Skeletal muscle cell (primary cell): ENCODE measurements around the gene TOB1.
A peak's percentile ranks its signal among the peaks of the same experiment; 100 is the strongest.
"Not testable (repeated sequence)": the region's sequence is repeated elsewhere in the genome, so short reads cannot be mapped to it uniquely, and the experiment has no call there.

Source experiments
- DNase-seq: peaks from one replicate; pipeline ENCODE4 v3.0.0-alpha.2; 2010; ENCODE audit warnings: low read depth
- H3K4me3 ChIP-seq: 2 replicates; pipeline ENCODE4 v1.5.1; 2011; ENCODE audit warnings: low read depth, mild to moderate bottlenecking, control low read depth, low read length, moderate library complexity

Gene TOB1

DNA sequence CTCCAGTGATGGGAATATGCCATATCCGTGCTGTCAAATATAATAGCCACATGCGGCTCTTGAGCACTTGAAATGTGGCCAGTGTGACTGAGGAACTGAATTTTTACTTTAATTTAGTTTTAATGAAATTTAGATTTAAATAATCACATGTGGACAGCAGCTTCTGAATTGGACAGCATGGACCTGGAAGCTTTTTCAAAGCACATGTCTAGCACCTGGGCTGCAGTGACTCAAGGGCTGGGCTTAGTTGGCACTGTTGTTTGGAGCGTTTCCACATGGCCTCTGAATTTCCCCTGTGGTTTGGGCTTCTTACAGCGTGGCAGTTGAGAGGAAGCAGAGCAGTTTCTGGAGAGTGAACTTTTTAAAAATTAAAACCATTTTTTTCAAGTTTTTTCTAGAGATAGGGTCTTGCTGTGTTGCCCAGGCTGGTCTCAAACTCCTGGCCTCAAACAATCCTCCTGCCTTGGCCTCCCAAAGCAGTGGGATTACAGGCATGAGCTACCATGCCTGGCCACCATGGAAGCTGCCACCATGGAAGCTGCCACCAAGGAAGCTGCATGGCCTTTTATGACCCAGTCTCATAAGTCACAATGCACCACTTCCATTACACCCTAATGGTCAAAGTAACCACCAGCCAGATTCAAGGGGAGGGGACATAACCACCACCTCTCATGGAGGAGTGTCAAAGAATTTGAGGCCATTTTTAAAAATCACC, 6.7 kb upstream of the TOB1 start:
- DNase-seq: no peak
- H3K4me3 ChIP-seq: no peak overlapping the region

GRCh38 chr17:50871898-50872297, 5.7 kb upstream of the TOB1 start:
- no peak overlapping the region for H3K4me3 ChIP-seq

GRCh38 chr17:50871364-50871763, 5.2 kb upstream of the TOB1 start:
- no peak for DNase-seq
- no peak overlapping the region for H3K4me3 ChIP-seq

More at GRCh38 chr17:50871898-50872297, 5.7 kb upstream of the TOB1 start:
- DNase-seq: no peak

DNA sequence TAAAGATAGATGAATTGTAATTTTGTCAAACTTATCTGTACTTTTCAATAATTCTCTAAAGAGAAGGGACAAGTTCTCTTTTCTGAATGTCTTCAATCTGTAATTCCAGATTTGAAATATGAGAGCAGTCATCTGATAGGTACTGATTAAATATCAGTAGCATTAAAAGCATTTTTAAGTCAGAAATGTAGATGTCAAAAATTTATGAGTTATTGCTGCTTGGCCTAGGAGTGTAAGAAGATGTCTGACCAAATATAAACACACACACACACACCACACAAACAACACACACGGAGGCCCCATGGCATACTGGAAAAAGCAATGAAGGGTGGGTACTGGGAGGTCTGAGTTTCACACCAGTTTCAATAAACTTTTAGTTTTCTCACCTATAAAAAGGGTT, 2.4 kb upstream of the TOB1 start:
- H3K4me3 ChIP-seq: no peak overlapping the region

GRCh38 chr17:50868140-50868438, 1.9 kb upstream of the TOB1 start:
- DNase-seq: no peak
- peak overlapping the region; percentile 76 for H3K4me3 ChIP-seq

More for the DNA sequence above, 2.4 kb upstream of the TOB1 start:
- DNase-seq: no peak

DNA sequence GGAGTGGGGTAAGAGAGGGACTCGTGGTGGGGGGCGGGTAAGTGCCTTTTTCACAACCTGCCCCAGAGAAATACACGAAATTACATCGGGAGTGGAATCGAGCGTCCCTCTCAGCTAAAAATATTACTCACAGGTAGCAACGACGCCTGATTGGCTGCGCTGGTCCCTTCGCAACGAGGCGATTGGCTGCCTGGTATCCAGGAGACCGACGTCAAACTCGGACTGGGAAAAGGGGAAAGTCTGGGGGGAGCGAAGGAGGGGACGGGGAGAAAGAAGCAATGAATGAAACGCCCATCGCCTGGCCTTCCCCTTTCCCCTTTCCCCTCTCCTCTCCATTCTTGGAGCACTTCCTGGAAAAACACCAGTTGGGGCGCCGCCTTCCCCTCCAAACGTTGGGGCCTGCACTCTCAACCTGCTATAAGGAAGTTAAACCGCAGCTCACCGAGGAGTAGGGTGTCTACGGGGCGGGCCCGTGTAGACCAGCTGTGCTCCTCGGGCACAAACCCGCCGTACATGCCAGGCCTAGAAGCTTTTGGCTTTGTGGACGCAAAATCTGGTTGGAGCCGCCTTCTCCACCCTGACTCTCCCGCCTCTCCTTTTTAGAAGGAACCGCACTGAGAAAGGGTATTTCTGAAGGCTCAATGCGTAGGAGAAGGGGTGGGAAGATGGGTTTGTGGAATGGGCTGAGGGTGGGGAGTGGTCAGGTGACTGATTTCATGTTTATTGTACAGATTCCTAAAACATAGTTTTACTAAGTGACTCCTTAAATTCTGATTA, 1.4 kb upstream of the TOB1 start:
- DNase-seq: peak; percentile 73
- H3K4me3 ChIP-seq: peak overlapping the region; percentile 76

- H3K4me3 ChIP-seq: peak overlapping the region; percentile 76
- DNase-seq: peak; percentile 21
These were observed 802 bp upstream of the TOB1 start for GRCh38 chr17:50866950-50867362.

GRCh38 chr17:50865868-50866260, 290 bp downstream of the TOB1 start:
- no peak for DNase-seq
- H3K4me3 ChIP-seq: peak overlapping the region; percentile 89

DNA sequence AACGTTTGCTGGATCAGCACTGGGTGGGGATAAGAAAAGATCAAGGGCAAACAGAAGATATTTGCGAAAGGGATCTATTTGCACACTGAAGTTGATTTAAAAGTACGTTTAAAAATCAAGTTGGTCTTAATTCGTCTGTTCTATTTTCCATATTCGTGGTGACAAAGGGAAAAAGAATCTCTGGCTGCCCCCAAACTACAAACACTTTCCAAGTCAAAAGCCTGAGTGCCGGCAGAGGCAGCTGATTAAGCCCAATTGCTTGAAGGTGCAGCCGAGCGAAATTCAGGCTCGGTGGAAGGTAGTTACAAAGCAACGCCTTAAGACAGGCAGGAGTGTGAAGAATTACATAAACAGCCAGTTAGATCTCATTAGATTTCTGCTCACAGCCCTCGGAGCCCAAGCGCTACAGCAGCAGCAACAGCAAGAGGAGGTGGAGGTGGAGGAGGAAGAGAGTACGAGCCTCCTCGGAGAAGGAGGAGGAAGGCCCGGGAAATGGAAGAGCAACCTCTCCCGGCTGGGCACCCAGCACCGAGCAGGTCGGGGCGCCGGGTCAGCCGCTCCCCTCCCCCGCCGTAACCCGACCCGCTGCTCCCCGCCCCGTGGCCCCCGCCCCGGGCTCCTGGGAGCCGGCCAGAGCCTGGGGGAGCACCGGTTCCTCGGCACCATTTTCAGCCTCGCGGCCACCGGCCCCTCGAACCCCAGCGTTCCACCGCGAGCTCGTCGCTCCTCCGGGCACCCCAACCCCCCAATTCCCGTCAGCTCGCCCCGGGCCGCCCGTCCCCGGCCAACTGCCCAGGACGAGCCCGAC, 890 bp downstream of the TOB1 start:
- no peak for DNase-seq
- H3K4me3 ChIP-seq: peak overlapping the region; percentile 89

DNA sequence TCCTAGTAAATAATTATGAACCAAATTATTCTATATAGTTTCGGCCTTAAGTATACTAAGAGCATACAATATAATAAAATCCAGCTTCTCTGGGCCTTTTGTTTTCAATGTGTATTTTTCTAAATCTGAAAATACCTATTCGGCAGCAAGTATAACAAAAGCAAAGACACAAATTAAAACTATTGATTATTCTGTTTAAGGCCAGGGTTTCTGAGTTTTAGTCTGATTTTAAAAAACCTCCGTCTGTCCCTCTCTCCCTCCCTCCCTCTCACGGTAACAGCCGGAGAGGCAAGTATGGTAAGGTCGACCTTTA, 1.5 kb downstream of the TOB1 start:
- no peak for DNase-seq
- peak overlapping the region; percentile 89 for H3K4me3 ChIP-seq

DNA sequence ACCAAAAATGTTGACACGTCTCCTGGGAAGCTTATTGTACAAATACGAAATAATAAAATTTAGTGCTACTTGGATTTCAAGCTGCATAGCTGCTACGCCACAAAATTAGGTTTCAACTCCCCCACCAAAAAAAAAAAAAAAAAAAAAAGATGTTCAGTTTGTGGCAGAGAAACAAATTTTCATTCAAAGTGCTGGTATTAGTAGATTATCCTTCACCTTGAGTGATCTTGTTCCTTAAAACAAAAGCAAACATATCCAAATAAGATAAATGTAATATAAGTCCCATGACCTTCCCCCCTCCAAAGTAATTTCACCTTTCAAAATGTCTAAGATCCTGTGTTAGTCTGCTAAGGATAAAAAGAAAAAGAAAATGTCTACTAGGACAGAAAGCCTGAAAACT, 2.2 kb downstream of the TOB1 start:
- H3K4me3 ChIP-seq: peak overlapping the region; percentile 89
- no peak for DNase-seq

GRCh38 chr17:50863221-50863843, 2.8 kb downstream of the TOB1 start:
- DNase-seq: no peak
- H3K4me3 ChIP-seq: peak overlapping the region; percentile 7

DNA sequence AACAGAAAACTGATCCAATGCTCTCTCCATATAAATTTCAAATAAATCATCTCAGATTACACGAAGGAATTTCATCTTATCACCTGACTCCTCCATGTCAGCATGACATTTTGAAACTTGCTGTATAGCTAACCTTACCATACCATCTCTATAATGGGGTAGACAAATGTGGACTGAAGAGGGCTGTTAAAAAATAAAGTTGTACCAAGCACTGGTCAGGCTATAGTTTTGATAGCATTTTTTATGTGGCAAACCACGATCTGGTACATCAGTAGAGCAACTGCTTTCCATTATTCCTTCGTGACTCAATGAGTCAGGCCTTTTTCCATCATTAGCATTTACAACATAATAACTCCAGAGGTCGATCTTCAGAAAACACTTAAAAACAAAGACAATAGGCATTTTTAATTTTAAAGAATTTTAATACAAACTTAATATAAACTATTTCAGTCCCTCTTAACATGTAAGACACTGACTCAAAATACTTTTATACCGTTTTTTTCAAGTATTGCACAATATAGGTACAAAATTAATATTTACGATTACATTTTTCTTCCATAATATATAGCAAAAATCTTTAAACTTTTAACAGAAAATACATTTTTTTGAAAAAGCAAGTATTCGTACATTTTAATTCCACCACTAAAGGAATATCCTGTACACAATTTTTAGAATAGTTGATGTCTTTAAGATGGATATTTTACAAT, 4.2 kb downstream of the TOB1 start:
- no peak overlapping the region for H3K4me3 ChIP-seq
- no peak for DNase-seq

- no peak for DNase-seq
- H3K4me3 ChIP-seq: no peak overlapping the region
These were observed 4.8 kb downstream of the TOB1 start for GRCh38 chr17:50861334-50861676.

GRCh38 chr17:50859727-50860126, 6.4 kb downstream of the TOB1 start:
- DNase-seq, H3K4me3 ChIP-seq: not testable (repeated sequence)

GRCh38 chr17:50858486-50859225, 7.5 kb downstream of the TOB1 start:
- no peak for DNase-seq
- no peak overlapping the region for H3K4me3 ChIP-seq

GRCh38 chr17:50856431-50856830, 9.7 kb downstream of the TOB1 start:
- H3K4me3 ChIP-seq: no peak overlapping the region
- DNase-seq: no peak

- DNase-seq: no peak
- no peak overlapping the region for H3K4me3 ChIP-seq
These were observed 10.3 kb downstream of the TOB1 start for GRCh38 chr17:50855708-50856330.
